Loucy (cell line): Measurements from ENCODE around the gene ZNRF3.
A peak's percentile ranks its signal among the peaks of the same experiment; 100 is the strongest.

ENCODE experiments used
- H2AFZ ChIP-seq: fragments of 200-600 bp; sonication (generic); 2 replicates; pipeline ENCODE4 v1.6.0; 2016; ENCODE audit warnings: antibody characterized with exemption, mild to moderate bottlenecking, low read length, moderate library complexity
- H3F3A ChIP-seq: fragments of 200-600 bp; 2 replicates; pipeline ENCODE4 v1.6.0; 2016; ENCODE audit warnings: antibody characterized with exemption, low read depth, mild to moderate bottlenecking
- H3K27me3 ChIP-seq: fragments of 200-600 bp; sonication (generic); 2 replicates; pipeline ENCODE4 v1.6.1; 2014; ENCODE audit warnings: low read length, mild to moderate bottlenecking; ENCODE audit not compliant: insufficient read depth, poor library complexity, severe bottlenecking
- H3K36me3 ChIP-seq: fragments of 200-600 bp; sonication (generic); 2 replicates; pipeline ENCODE4 v1.6.1; 2016; ENCODE audit warnings: low read length; ENCODE audit not compliant: insufficient read depth
- H3K4me1 ChIP-seq: fragments of 200-600 bp; sonication (generic); 2 replicates; pipeline ENCODE4 v1.5.1; 2014; ENCODE audit warnings: low read length, mild to moderate bottlenecking; ENCODE audit not compliant: insufficient read depth, poor library complexity, severe bottlenecking
- H3K4me2 ChIP-seq: fragments of 200-600 bp; sonication (generic); 2 replicates; pipeline ENCODE4 v1.6.0; 2014; ENCODE audit warnings: antibody characterized with exemption, low read length, low read depth, mild to moderate bottlenecking; ENCODE audit not compliant: poor library complexity, severe bottlenecking
- H3K4me3 ChIP-seq: fragments of 200-600 bp; sonication (generic); 2 replicates; pipeline ENCODE4 v1.5.1; 2014; ENCODE audit warnings: low read length, mild to moderate bottlenecking, mixed read lengths; ENCODE audit not compliant: poor library complexity, severe bottlenecking
- H3K79me2 ChIP-seq: fragments of 200-600 bp; sonication (generic); 2 replicates; pipeline ENCODE4 v1.6.1; 2014; ENCODE audit warnings: low read length; ENCODE audit not compliant: insufficient read depth
- H3K9ac ChIP-seq: fragments of 200-600 bp; sonication (generic); 2 replicates; pipeline ENCODE4 v1.6.0; 2014; ENCODE audit warnings: mild to moderate bottlenecking, low read depth, low read length, moderate library complexity; ENCODE audit not compliant: poor library complexity, severe bottlenecking
- H3K9me2 ChIP-seq: fragments of 200-600 bp; sonication (generic); replicated peaks from 2 replicates; pipeline ENCODE4 v1.6.1; 2016; ENCODE audit warnings: low read depth, low read length, mixed read lengths
- H3K9me3 ChIP-seq: fragments of 200-600 bp; sonication (generic); 2 replicates; pipeline ENCODE4 v1.6.1; 2014; ENCODE audit warnings: mild to moderate bottlenecking, antibody characterized with exemption, low read length, low read depth; ENCODE audit not compliant: insufficient read depth
- H4K20me1 ChIP-seq: fragments of 200-600 bp; sonication (generic); 2 replicates; pipeline ENCODE4 v1.6.0; 2014; ENCODE audit warnings: antibody characterized with exemption, low read length, mild to moderate bottlenecking; ENCODE audit not compliant: insufficient read depth, poor library complexity, severe bottlenecking
- CTCF ChIP-seq: fragments of 200-600 bp; sonication (generic); conservative IDR thresholded peaks from 2 replicates; pipeline ENCODE4 v1.5.1; 2014; ENCODE audit warnings: mild to moderate bottlenecking, antibody characterized with exemption, low read length
- EZH2phosphoT487 ChIP-seq: fragments of 200-600 bp; IDR thresholded peaks from 2 replicates; pipeline ENCODE4 v1.6.1; 2018; ENCODE audit warnings: antibody characterized with exemption, mild to moderate bottlenecking, moderate library complexity, borderline replicate concordance

Gene ZNRF3

GRCh38 chr22:28980326-28980725 is 97.0 kb downstream of the ZNRF3 start:
- no peaks in the 10 kb centered on the region for H4K20me1 ChIP-seq
- no peaks in the 10 kb centered on the region for H3K36me3 ChIP-seq
- peaks cover 18% of the 10 kb centered on the region for H3K4me1 ChIP-seq
- H3K9me2 ChIP-seq, result no peaks in the 10 kb centered on the region
- H2AFZ ChIP-seq, result no peak overlapping the region
- H3K9me3 ChIP-seq, result no peaks in the 10 kb centered on the region
- TF ChIP-seq CTCF, result no peak
- TF ChIP-seq EZH2phosphoT487, result no peak
- H3K79me2 ChIP-seq, result peaks cover 6% of the 10 kb centered on the region; the same call in 1 of the 2 replicates
- H3K4me2 ChIP-seq, result no peak overlapping the region
- no peak overlapping the region for H3K4me3 ChIP-seq
- H3F3A ChIP-seq, result no peaks in the 10 kb centered on the region
- H3K27me3 ChIP-seq, result no peaks in the 10 kb centered on the region
- no peak overlapping the region for H3K9ac ChIP-seq

- no peak overlapping the region for H3K9ac ChIP-seq
- H3K4me2 ChIP-seq, result no peak overlapping the region
- no peak overlapping the region for H3K4me3 ChIP-seq
- no peak for TF ChIP-seq CTCF
- TF ChIP-seq EZH2phosphoT487, result no peak
- H3K27me3 ChIP-seq, result no peaks in the 10 kb centered on the region
- H3K36me3 ChIP-seq, result no peaks in the 10 kb centered on the region
- H3K79me2 ChIP-seq, result peaks cover 6% of the 10 kb centered on the region; the same call in 1 of the 2 replicates
- H3K9me2 ChIP-seq, result no peaks in the 10 kb centered on the region
- peaks cover 27% of the 10 kb centered on the region for H3K4me1 ChIP-seq
- no peak overlapping the region for H2AFZ ChIP-seq
- H4K20me1 ChIP-seq, result no peaks in the 10 kb centered on the region
- no peaks in the 10 kb centered on the region for H3K9me3 ChIP-seq
- H3F3A ChIP-seq, result no peaks in the 10 kb centered on the region
These were observed 98.6 kb downstream of the ZNRF3 start for GRCh38 chr22:28981818-28982499.

GRCh38 chr22:28983190-28983589 is 99.8 kb downstream of the ZNRF3 start:
- Histone ChIP-seq H3K79me2 (peaks cover 6% of the 10 kb centered on the region; the same call in 1 of the 2 replicates), H3K9me3 (no peaks in the 10 kb centered on the region), H3K4me3 (no peak overlapping the region), H3K36me3 (peaks cover 11% of the 10 kb centered on the region; the same call in 1 of the 2 replicates), H3F3A (no peaks in the 10 kb centered on the region), H2AFZ (no peak overlapping the region), H3K9me2 (no peaks in the 10 kb centered on the region), H3K4me2 (no peak overlapping the region), H4K20me1 (no peaks in the 10 kb centered on the region), H3K9ac (peak overlapping the region; percentile 25), H3K27me3 (no peaks in the 10 kb centered on the region), H3K4me1 (peaks cover 19% of the 10 kb centered on the region)
- TF ChIP-seq EZH2phosphoT487, result no peak
